CD8-positive, alpha-beta memory T cell (primary cell): ENCODE results near the gene PYGB. TPM values are rescaled to one million over a fixed set of nuclear protein-coding genes. Genes with fewer than 3 reads are reported as not detected.
"Not testable (repeated sequence)": the region's sequence is repeated elsewhere in the genome, so short reads cannot be mapped to it uniquely, and the experiment has no call there.

ENCODE experiments used
- CTCF ChIA-PET: fragments of 350-600 bp; sonication (Branson Sonifier 250); formaldehyde crosslinking; loops from one replicate; lab custom pipeline; 2021; ENCODE audit warnings: antibody characterized with exemption; lab: Charles Lee
- POLR2A ChIA-PET: fragments of 350-600 bp; sonication (Branson Sonifier 250); formaldehyde crosslinking; loops from one replicate; lab custom pipeline; 2021; ENCODE audit warnings: antibody characterized with exemption; lab: Charles Lee
- DNase-seq, 5 donors: peaks; one replicate each; pipeline versions ENCODE4 v3.0.0 to v3.0.0-alpha.2; 2020 to 2022; ENCODE audit warnings: mixed read lengths in 1 of 5
- H3K27ac ChIP-seq: one replicate; pipeline ENCODE4 v1.7.0; 2013; ENCODE audit warnings: low read depth, mild to moderate bottlenecking, low read length, moderate library complexity
- H3K27me3 ChIP-seq: 2 replicates; pipeline ENCODE4 v1.7.0; 2013; ENCODE audit warnings: low read length, mild to moderate bottlenecking; ENCODE audit not compliant: insufficient read depth, poor library complexity, severe bottlenecking
- H3K36me3 ChIP-seq: 2 replicates; pipeline ENCODE4 v1.7.0; 2013; ENCODE audit warnings: mild to moderate bottlenecking, low read length, moderate library complexity; ENCODE audit not compliant: insufficient read depth
- H3K4me1 ChIP-seq: 2 replicates; pipeline ENCODE4 v1.7.0; 2013; ENCODE audit warnings: mild to moderate bottlenecking, low read length, moderate library complexity; ENCODE audit not compliant: insufficient read depth
- H3K4me3 ChIP-seq: 2 replicates; pipeline ENCODE4 v1.7.0; 2013; ENCODE audit warnings: mild to moderate bottlenecking, low read length
- H3K9me3 ChIP-seq: 2 replicates; pipeline ENCODE4 v1.7.0; 2013; ENCODE audit warnings: mild to moderate bottlenecking, low read length
- H3K27ac Mint-ChIP-seq, 8 donors: one replicate each; pipeline ENCODE4 v1.8.0; 2020 to 2021; ENCODE audit warnings: mixed read lengths in 8 of 8, mild to moderate bottlenecking in 6 of 8, inconsistent platforms in 3 of 8, moderate library complexity in 3 of 8
- H3K27me3 Mint-ChIP-seq, 2 donors: one replicate each; pipeline ENCODE4 v1.8.0; 2020 to 2021; ENCODE audit warnings: mixed read lengths in 2 of 2, mild to moderate bottlenecking in 1 of 2, moderate library complexity in 1 of 2
- H3K36me3 Mint-ChIP-seq, 3 donors: one replicate each; pipeline ENCODE4 v1.8.0; 2020 to 2021; ENCODE audit warnings: mixed read lengths in 3 of 3, inconsistent platforms in 1 of 3, mild to moderate bottlenecking in 1 of 3
- H3K4me1 Mint-ChIP-seq, 3 donors: one replicate each; pipeline ENCODE4 v1.8.0; 2020 to 2021; ENCODE audit warnings: mixed read lengths in 3 of 3, inconsistent platforms in 1 of 3, mild to moderate bottlenecking in 1 of 3
- H3K4me3 Mint-ChIP-seq, 7 donors: one replicate each; pipeline ENCODE4 v1.8.0; 2020 to 2021; ENCODE audit warnings: mixed read lengths in 7 of 7, mild to moderate bottlenecking in 6 of 7, moderate library complexity in 4 of 7, inconsistent platforms in 2 of 7
- H3K9me3 Mint-ChIP-seq, 5 donors: one replicate each; pipeline ENCODE4 v1.8.0; 2020 to 2022; ENCODE audit warnings: mixed read lengths in 5 of 5, mild to moderate bottlenecking in 3 of 5, moderate library complexity in 2 of 5, inconsistent platforms in 1 of 5
- polyA plus RNA-seq: library from polyadenylated mRNA; unstranded; fragments of 300-500 nt; fragmentation: Illumina TruSeq; gene quantifications from one replicate; pipeline ENCODE4 v1.2.3, GENCODE V29; 2021
- total RNA-seq, 2 experiments: library from RNA; stranded (reverse); gene quantifications; one replicate each; pipeline ENCODE4 v1.2.3, GENCODE V29; 2021

The PYGB gene
- total and polyA plus RNA-seq, 3 experiments from 2014 or later: 32.5 to 35.7 (median 35.6) TPM

GRCh38 chr20:25259788-25260254 is 11.9 kb downstream of the PYGB start:
- Mint-ChIP-seq H3K4me3 (peak overlapping the region in 1 of 7 donors; percentile 27), H3K27me3 (no peaks in the 10 kb centered on the region), H3K36me3 (peaks cover 7 to 33% (median 31%) of the 10 kb centered on the region in 3 donors), H3K4me1 (peaks cover 17 to 37% (median 18%) of the 10 kb centered on the region in 3 donors), H3K27ac (peak overlapping the region in 2 of 8 donors; percentile 66 to 83), H3K9me3 (no peaks in the 10 kb centered on the region)
- Histone ChIP-seq H3K9me3 (no peaks in the 10 kb centered on the region), H3K4me3 (no peak overlapping the region), H3K4me1 (peaks cover 16% of the 10 kb centered on the region), H3K27ac (no peak overlapping the region), H3K36me3 (no peaks in the 10 kb centered on the region), H3K27me3 (no peaks in the 10 kb centered on the region)
- CTCF ChIA-PET: no interaction called here
- POLR2A ChIA-PET: no interaction called here
- peak in 1 of 5 donors; percentile 71 for DNase-seq

DNA sequence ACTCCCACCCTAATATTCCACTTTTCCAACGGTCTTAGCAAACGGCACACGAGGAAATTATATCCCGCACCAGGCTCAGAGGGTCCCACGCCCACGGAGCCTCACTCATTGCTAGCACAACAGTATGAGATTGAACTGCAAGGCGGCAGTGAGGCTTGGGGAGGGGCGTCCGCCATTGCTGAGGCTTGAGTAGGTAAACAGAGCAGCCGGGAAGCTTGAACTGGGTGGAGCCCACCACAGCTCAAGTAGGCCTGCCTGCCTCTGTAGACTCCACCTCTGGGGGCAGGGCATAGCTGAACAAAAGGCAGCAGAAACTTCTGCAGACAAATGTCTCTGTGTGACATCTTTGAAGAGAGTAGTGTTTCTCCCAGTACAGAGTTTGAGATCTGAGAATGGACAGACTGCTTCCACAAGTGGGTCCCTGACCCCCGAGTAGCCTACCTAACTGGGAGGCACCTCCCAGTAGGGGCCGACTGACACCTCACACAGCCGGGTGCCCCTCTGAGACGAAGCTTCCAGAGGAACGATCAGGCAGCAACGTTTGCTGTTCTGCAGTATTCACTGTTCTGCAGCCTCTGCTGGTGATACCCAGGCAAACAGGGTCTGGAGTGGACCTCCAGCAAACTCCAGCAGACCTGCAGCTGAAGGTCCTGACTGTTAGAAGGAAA is 13.0 kb downstream of the PYGB start:
- peak in 1 of 5 donors; percentile 68 for DNase-seq
- H3K27me3 ChIP-seq, POLR2A ChIA-PET, CTCF ChIA-PET, H3K9me3 ChIP-seq, H3K27me3 Mint-ChIP-seq, H3K9me3 Mint-ChIP-seq, H3K4me3 ChIP-seq, H3K4me3 Mint-ChIP-seq, H3K27ac ChIP-seq, H3K36me3 ChIP-seq: not testable (repeated sequence)
- peaks cover 16% of the 10 kb centered on the region for H3K4me1 ChIP-seq
- Mint-ChIP-seq H3K4me1 (peaks cover 17 to 36% (median 18%) of the 10 kb centered on the region in 3 donors), H3K27ac (peak overlapping the region in 1 of 8 donors; percentile 33), H3K36me3 (peaks cover 7 to 33% (median 31%) of the 10 kb centered on the region in 3 donors)

DNA sequence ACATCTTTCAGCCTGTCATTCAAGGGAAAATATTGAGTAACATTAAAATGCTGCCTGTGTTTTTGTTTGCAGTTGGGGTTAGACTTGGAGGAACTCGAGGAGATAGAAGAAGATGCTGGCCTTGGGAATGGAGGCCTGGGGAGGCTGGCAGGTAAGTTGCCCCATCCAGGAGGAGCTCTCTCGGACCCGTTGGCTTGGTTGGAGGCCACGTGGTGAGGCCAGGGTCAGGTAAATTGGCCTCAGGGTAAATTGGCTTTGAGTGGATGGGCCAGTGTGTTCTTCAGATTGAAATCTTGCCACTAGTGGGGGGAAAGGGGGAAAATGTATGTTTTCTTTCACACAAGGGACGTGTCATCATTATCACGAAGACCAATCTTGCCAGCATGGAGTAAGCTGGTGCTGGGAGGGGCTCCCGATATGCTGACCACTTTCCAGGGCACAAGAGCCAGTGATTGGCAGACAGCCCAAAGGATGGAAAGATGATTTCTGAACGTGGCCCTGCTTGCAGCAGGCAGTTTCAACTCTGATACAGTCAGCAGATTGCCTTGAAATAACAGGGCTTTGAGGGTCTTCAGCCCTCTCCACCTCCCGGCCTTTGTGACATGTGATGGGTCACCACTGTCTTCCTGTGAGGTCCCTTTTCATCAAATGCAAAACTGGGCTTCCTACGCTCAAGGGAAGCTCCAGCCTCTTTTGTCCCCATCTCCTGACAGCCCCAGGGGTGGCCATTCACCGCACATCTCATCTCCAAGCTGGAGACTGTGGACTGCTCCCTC is 21.4 kb downstream of the PYGB start:
- Mint-ChIP-seq H3K36me3 (peaks cover 8 to 50% (median 18%) of the 10 kb centered on the region in 3 donors), H3K9me3 (no peaks in the 10 kb centered on the region), H3K4me3 (no peak overlapping the region), H3K4me1 (peaks cover 0 to 8% (median 7%) of the 10 kb centered on the region in 3 donors), H3K27me3 (no peaks in the 10 kb centered on the region), H3K27ac (peak overlapping the region in 1 of 8 donors; percentile 11)
- peaks cover 5% of the 10 kb centered on the region for H3K36me3 ChIP-seq
- H3K4me3 ChIP-seq: no peak overlapping the region
- no peak for DNase-seq
- POLR2A ChIA-PET: no interaction called here
- no peak overlapping the region for H3K27ac ChIP-seq
- no peaks in the 10 kb centered on the region for H3K27me3 ChIP-seq
- H3K9me3 ChIP-seq: no peaks in the 10 kb centered on the region
- no peaks in the 10 kb centered on the region for H3K4me1 ChIP-seq
- CTCF ChIA-PET: no interaction called here

DNA sequence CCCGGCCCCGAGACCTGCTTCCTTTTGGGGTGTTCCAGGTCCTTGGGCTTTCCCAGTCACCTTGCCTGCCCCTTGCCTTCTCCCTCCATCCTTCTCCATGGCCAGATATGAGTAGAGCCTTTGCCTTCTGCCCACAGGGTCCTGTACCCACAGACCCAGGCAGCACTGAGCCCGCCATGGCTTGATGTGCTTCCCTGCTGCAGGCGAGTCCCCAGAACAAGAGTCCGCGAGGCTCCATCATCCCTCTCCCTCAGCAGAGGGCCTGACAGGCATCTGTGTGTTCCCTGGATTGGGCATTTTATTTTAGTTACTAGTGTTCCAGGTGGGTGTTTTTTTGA is 21.9 kb downstream of the PYGB start:
- Mint-ChIP-seq H3K4me3 (no peak overlapping the region), H3K27me3 (no peaks in the 10 kb centered on the region), H3K9me3 (no peaks in the 10 kb centered on the region), H3K36me3 (peaks cover 4 to 56% (median 18%) of the 10 kb centered on the region in 3 donors), H3K4me1 (peaks cover 0 to 8% (median 7%) of the 10 kb centered on the region in 3 donors), H3K27ac (peak overlapping the region in 1 of 8 donors; percentile 51)
- no peaks in the 10 kb centered on the region for H3K9me3 ChIP-seq
- peaks cover 5% of the 10 kb centered on the region for H3K36me3 ChIP-seq
- POLR2A ChIA-PET: no interaction called here
- CTCF ChIA-PET: no interaction called here
- no peaks in the 10 kb centered on the region for H3K4me1 ChIP-seq
- no peaks in the 10 kb centered on the region for H3K27me3 ChIP-seq
- no peak overlapping the region for H3K4me3 ChIP-seq
- no peak for DNase-seq
- H3K27ac ChIP-seq: no peak overlapping the region

DNA sequence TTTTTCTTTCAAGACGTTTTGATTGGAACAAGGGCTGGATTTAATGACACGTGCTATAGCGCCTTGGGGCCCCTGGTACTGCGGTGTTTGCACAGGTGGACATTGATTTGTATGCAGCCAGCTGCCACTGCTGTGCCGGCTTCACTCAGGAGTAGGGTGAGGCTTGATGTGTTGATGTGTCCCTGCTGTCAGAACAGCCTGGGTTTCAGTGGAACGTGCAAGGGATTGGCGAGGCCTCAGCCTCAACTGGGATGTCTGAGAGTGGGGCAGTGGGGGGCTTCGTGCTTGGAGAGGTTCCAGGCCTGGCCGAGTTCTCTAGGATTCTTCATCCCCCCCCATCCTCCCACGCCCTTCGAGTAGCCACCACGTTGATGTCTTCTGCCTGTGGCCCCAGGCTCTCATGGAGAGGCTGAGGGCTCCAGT is 23.0 kb downstream of the PYGB start:
- no peaks in the 10 kb centered on the region for H3K4me1 ChIP-seq
- ChIA-PET CTCF (no interaction called here), POLR2A (no interaction called here)
- Mint-ChIP-seq H3K27ac (no peak overlapping the region), H3K9me3 (no peaks in the 10 kb centered on the region), H3K36me3 (peaks cover 8 to 66% (median 22%) of the 10 kb centered on the region in 3 donors), H3K27me3 (no peaks in the 10 kb centered on the region), H3K4me3 (no peak overlapping the region), H3K4me1 (peaks cover 0 to 8% (median 7%) of the 10 kb centered on the region in 3 donors)
- no peak overlapping the region for H3K27ac ChIP-seq
- peaks cover 5% of the 10 kb centered on the region for H3K36me3 ChIP-seq
- no peaks in the 10 kb centered on the region for H3K9me3 ChIP-seq
- H3K27me3 ChIP-seq: no peaks in the 10 kb centered on the region
- DNase-seq: no peak
- no peak overlapping the region for H3K4me3 ChIP-seq

GRCh38 chr20:25271486-25272222 is 23.8 kb downstream of the PYGB start:
- Mint-ChIP-seq H3K27ac (no peak overlapping the region), H3K27me3 (no peaks in the 10 kb centered on the region), H3K36me3 (peaks cover 8 to 72% (median 22%) of the 10 kb centered on the region in 3 donors), H3K4me3 (no peak overlapping the region), H3K9me3 (no peaks in the 10 kb centered on the region), H3K4me1 (peaks cover 0 to 6% (median 6%) of the 10 kb centered on the region in 3 donors)
- peaks cover 5% of the 10 kb centered on the region for H3K36me3 ChIP-seq
- CTCF ChIA-PET: no interaction called here
- no peaks in the 10 kb centered on the region for H3K27me3 ChIP-seq
- no peak overlapping the region for H3K27ac ChIP-seq
- H3K4me3 ChIP-seq: no peak overlapping the region
- H3K4me1 ChIP-seq: no peaks in the 10 kb centered on the region
- DNase-seq: no peak
- POLR2A ChIA-PET: no interaction called here
- H3K9me3 ChIP-seq: no peaks in the 10 kb centered on the region

DNA sequence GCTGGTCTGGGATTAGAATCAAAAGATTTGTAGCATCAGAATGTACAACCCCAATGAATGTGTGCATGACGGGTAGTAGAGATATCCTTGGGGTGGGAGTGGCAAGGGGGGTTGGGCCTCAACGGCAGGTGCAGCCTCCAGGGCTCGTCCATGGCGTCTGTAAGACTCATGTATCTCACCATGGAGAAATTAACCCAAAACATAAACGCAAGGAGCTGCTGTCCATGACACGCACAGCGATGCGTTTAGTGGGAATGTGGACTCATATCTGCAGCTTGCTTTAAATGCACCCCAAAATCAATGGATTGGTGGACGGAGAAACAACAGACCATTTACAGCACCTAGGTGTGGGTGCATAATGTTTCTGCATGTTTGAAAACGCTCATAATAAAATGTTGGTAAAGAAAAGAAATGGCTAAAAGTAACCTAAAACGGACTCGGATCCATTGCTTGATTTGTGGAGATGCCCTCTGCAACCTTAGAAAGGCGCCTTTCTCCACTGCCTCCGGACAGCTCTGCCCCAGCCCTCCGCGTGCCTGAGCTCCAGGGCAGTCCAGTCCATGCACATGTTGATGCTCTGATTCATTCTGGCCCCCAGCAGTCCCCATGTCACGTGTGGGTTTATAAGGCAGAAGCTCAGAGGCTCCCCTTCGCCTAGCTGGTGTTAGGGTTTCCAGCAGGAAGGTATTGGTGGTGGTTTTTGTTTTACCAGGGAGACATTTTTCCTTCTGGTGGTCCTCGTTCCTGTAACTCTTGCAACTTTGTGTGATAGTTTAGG is 24.5 kb downstream of the PYGB start:
- no peak overlapping the region for H3K4me3 ChIP-seq

More for the DNA sequence above, 24.5 kb downstream of the PYGB start:
- ChIA-PET POLR2A (no interaction called here), CTCF (no interaction called here)
- H3K27ac ChIP-seq: no peak overlapping the region
- Mint-ChIP-seq H3K9me3 (no peaks in the 10 kb centered on the region), H3K27me3 (no peaks in the 10 kb centered on the region), H3K36me3 (peaks cover 8 to 79% (median 19%) of the 10 kb centered on the region in 3 donors), H3K27ac (no peak overlapping the region), H3K4me1 (no peaks in the 10 kb centered on the region), H3K4me3 (no peak overlapping the region)
- peaks cover 6% of the 10 kb centered on the region for H3K36me3 ChIP-seq
- no peaks in the 10 kb centered on the region for H3K27me3 ChIP-seq
- DNase-seq: no peak
- no peaks in the 10 kb centered on the region for H3K9me3 ChIP-seq
- no peaks in the 10 kb centered on the region for H3K4me1 ChIP-seq
